Measurements from ENCODE around the gene F12. TPM values are rescaled to one million over a fixed set of nuclear protein-coding genes. Genes with fewer than 3 reads are reported as not detected.

The F12 gene
- total RNA-seq, 2 donors from 2014 or later: 0.43 TPM; not detected in 1

- H3K36me3 ChIP-seq: no peaks in the 10 kb centered on the region
- no peak overlapping the region for H3K27ac ChIP-seq
- TF ChIP-seq CTCF (IDR thresholded peaks at IDR 0.05): no peak
- peaks cover 0 to 32% of the 10 kb centered on the region in 2 donors for H3K4me1 ChIP-seq
- peaks cover 23 to 26% of the 10 kb centered on the region in 2 donors for H3K27me3 ChIP-seq
- no peak overlapping the region for H3K4me3 ChIP-seq
- H3K9me3 ChIP-seq: no peaks in the 10 kb centered on the region
- no peak for DNase-seq (ENCODE audit: low spot score)
These were observed 4.1 kb downstream of the F12 start for GRCh38 chr5:177405312-177405711.

GRCh38 chr5:177404641-177405179 lies 4.7 kb downstream of the F12 start:
- Histone ChIP-seq H3K27ac (no peak overlapping the region), H3K9me3 (no peaks in the 10 kb centered on the region), H3K27me3 (peaks cover 27 to 32% of the 10 kb centered on the region in 2 donors), H3K4me3 (peak overlapping the region; percentile 25 to 62), H3K36me3 (no peaks in the 10 kb centered on the region), H3K4me1 (peaks cover 0 to 38% of the 10 kb centered on the region in 2 donors)
- no peak for DNase-seq (ENCODE audit: low spot score)
- no peak for TF ChIP-seq CTCF (IDR thresholded peaks at IDR 0.05)

GRCh38 chr5:177403792-177404640 lies 5.3 kb downstream of the F12 start:
- Histone ChIP-seq H3K27ac (peak overlapping the region in 1 of 2 donors; percentile 36), H3K27me3 (peaks cover 31 to 38% of the 10 kb centered on the region in 2 donors), H3K4me3 (peak overlapping the region; percentile 25 to 62), H3K4me1 (peaks cover 0 to 39% of the 10 kb centered on the region in 2 donors), H3K9me3 (no peaks in the 10 kb centered on the region), H3K36me3 (no peaks in the 10 kb centered on the region)
- peak; percentile 86 for DNase-seq (ENCODE audit: low spot score)
- TF ChIP-seq CTCF (IDR thresholded peaks at IDR 0.05): peak; percentile 50 to 77

GRCh38 chr5:177403102-177403791 lies 6.1 kb downstream of the F12 start:
- Histone ChIP-seq H3K36me3 (no peaks in the 10 kb centered on the region), H3K27ac (no peak overlapping the region), H3K4me3 (peak overlapping the region; percentile 25 to 62), H3K4me1 (peaks cover 0 to 39% of the 10 kb centered on the region in 2 donors), H3K27me3 (peaks cover 31 to 38% of the 10 kb centered on the region in 2 donors), H3K9me3 (no peaks in the 10 kb centered on the region)
- no peak for TF ChIP-seq CTCF (IDR thresholded peaks at IDR 0.05)
- DNase-seq (ENCODE audit: low spot score): no peak

GRCh38 chr5:177402271-177403043 lies 6.9 kb downstream of the F12 start:
- H3K4me3 ChIP-seq: peak overlapping the region in 1 of 2 donors; percentile 15
- peaks cover 0 to 39% of the 10 kb centered on the region in 2 donors for H3K4me1 ChIP-seq
- peaks cover 31 to 38% of the 10 kb centered on the region in 2 donors for H3K27me3 ChIP-seq
- TF ChIP-seq CTCF (IDR thresholded peaks at IDR 0.05): peak in 1 of 2 donors; percentile 37
- H3K9me3 ChIP-seq: no peaks in the 10 kb centered on the region
- no peak overlapping the region for H3K27ac ChIP-seq
- DNase-seq (ENCODE audit: low spot score): no peak
- no peaks in the 10 kb centered on the region for H3K36me3 ChIP-seq
